K562 (cell line): ENCODE results near the gene JMY. TPM values are rescaled to one million over a fixed set of nuclear protein-coding genes. Genes with fewer than 3 reads are reported as not detected.
A peak's percentile ranks its signal among the peaks of the same experiment; 100 is the strongest.

Source experiments
- ARHGAP35 ChIP-seq: fragments of 450-650 bp; IDR thresholded peaks from 2 replicates; pipeline ENCODE4 v1.6.1; 2018; ENCODE audit not compliant: partially characterized antibody
- CTCF ChIP-seq, 3 experiments: IDR thresholded peaks in 2 of 3; conservative IDR thresholded peaks in 1 of 3; 2 replicates each; pipeline ENCODE4 v1.5.1; 2011 to 2012; ENCODE audit warnings: low read length in 3 of 3, mild to moderate bottlenecking in 3 of 3, control low read depth in 2 of 3, improper control_type of control experiment in 1 of 3, inconsistent platforms in 1 of 3, low read depth in 1 of 3, mixed read lengths in 1 of 3, moderate library complexity in 1 of 3; ENCODE audit not compliant: insufficient read depth in 2 of 3
- LEF1 ChIP-seq: fragments of 450-650 bp; IDR thresholded peaks from 2 replicates; pipeline ENCODE4 v1.6.1; 2016; ENCODE audit warnings: mild to moderate bottlenecking
- NFE2 ChIP-seq: IDR thresholded peaks from 2 replicates; pipeline ENCODE4 v1.6.1; 2014; ENCODE audit warnings: antibody characterized with exemption, low read depth
- NFRKB ChIP-seq: fragments of 450-650 bp; IDR thresholded peaks from 2 replicates; pipeline ENCODE4 v1.6.1; 2016; ENCODE audit warnings: low read depth
- THAP12 ChIP-seq: fragments of 250-450 bp; sonication (Bioruptor Pico); IDR thresholded peaks from 2 replicates; pipeline ENCODE4 v1.9.0; 2021; ENCODE audit warnings: mild to moderate bottlenecking, inconsistent platforms
- ZC3H4 ChIP-seq: sonication (generic); formaldehyde crosslinking; IDR thresholded peaks from 2 replicates; pipeline ENCODE4 v1.9.0; 2021; ENCODE audit warnings: missing genetic modification reagents, borderline replicate concordance
- ZFP91 ChIP-seq: sonication (generic); formaldehyde crosslinking; IDR thresholded peaks from 2 replicates; pipeline ENCODE4 v1.8.0; 2022; ENCODE audit warnings: mild to moderate bottlenecking, missing genetic modification reagents
- ZNF609 ChIP-seq: sonication (generic); formaldehyde crosslinking; IDR thresholded peaks from 2 replicates; pipeline ENCODE4 v1.8.1; 2023; ENCODE audit warnings: missing genetic modification reagents, mild to moderate bottlenecking, borderline replicate concordance
- polyA plus RNA-seq, 8 experiments: library from polyadenylated mRNA; depleted of rRNA in 4 of 8; stranded (reverse) in 5 of 8; unstranded in 3 of 8; fragments of >200 nt; fragmentation: Nextera tagmentation in 2 of 8; fragmentation: Illumina TruSeq in 1 of 8; extraction: Ambion mirVana in 2 of 8; extraction: Trizol in 1 of 8; gene quantifications; 2 replicates each; pipeline versions ENCODE4 v1.2.1 to v1.2.3, GENCODE V29; 2011 to 2014; ENCODE audit warnings: inconsistent platforms in 1 of 8, missing spikeins in 1 of 8
- total RNA-seq, 7 experiments: library from RNA; depleted of rRNA in 6 of 7; stranded (reverse); fragments of >200 nt in 6 of 7; fragmentation: Illumina TruSeq in 2 of 7; extraction: Trizol in 2 of 7; gene quantifications; 2 replicates each; pipeline versions ENCODE4 v1.2.1 to v1.2.3, GENCODE V29; 2011 to 2021; ENCODE audit warnings: low replicate concordance in 1 of 7

The JMY gene
- total and polyA plus RNA-seq, 9 of the 15 experiments (the other 6 are each of a cell fraction or from before 2014, with no cell fraction given), result 1.1 to 5.5 (median 3.7) TPM

GRCh38 chr5:79318935-79319614 lies 83.1 kb downstream of the JMY start (continued):
- TF ChIP-seq THAP12 (CRISPR knock-in tag), result no peak
- no peak for TF ChIP-seq CTCF (IDR thresholded peaks at IDR 0.05 in 2 of 3, conservative IDR thresholded peaks at IDR 0.05 in 1 of 3; ENCODE audit: insufficient read depth in 2 of 3, low read depth in 1 of 3, low read length in 3 of 3)
- no peak for TF ChIP-seq ZFP91 (CRISPR knock-in tag)
- no peak for TF ChIP-seq ZNF609 (CRISPR knock-in tag)
- TF ChIP-seq NFE2, result no peak
- no peak for TF ChIP-seq ARHGAP35
- TF ChIP-seq LEF1, result peak; percentile 48; the same call in 1 of the 2 replicates
- TF ChIP-seq ZC3H4 (CRISPR knock-in tag), result no peak
- TF ChIP-seq NFRKB, result no peak
